HG02885 (cell line): ENCODE measurements around the gene TMEM255A.

Experiments
- ATAC-seq: cut with Tn5 transposase; IDR thresholded peaks from one replicate; pipeline ENCODE4 v1.9.1; 2021; ENCODE audit warnings: mild to moderate bottlenecking; ENCODE audit not compliant: unreplicated experiment, poor library complexity

Gene TMEM255A

GRCh38 chrX:120308959-120309872, 2.0 kb downstream of the TMEM255A start:
- peak; percentile 91 for ATAC-seq

GRCh38 chrX:120308558-120308957, 2.7 kb downstream of the TMEM255A start:
- no peak for ATAC-seq

- ATAC-seq = no peak
These were observed 4.6 kb downstream of the TMEM255A start for GRCh38 chrX:120306630-120307029.

GRCh38 chrX:120305531-120306141, 5.6 kb downstream of the TMEM255A start:
- ATAC-seq = no peak

- peak; percentile 43 for ATAC-seq
These were observed 7.0 kb downstream of the TMEM255A start for GRCh38 chrX:120304256-120304655.

GRCh38 chrX:120302434-120302833, 8.8 kb downstream of the TMEM255A start:
- peak; percentile 85 for ATAC-seq

- ATAC-seq = no peak
These were observed 9.3 kb downstream of the TMEM255A start for GRCh38 chrX:120301960-120302359.

- no peak for ATAC-seq
These were observed 9.8 kb downstream of the TMEM255A start for GRCh38 chrX:120301497-120301896.

GRCh38 chrX:120299928-120300327, 11.3 kb downstream of the TMEM255A start:
- ATAC-seq = no peak

GRCh38 chrX:120297923-120298322, 13.3 kb downstream of the TMEM255A start:
- ATAC-seq = no peak

GRCh38 chrX:120294651-120295050, 16.6 kb downstream of the TMEM255A start:
- no peak for ATAC-seq

GRCh38 chrX:120293015-120293414, 18.2 kb downstream of the TMEM255A start:
- no peak for ATAC-seq

GRCh38 chrX:120291211-120291610, 20.1 kb downstream of the TMEM255A start:
- ATAC-seq = no peak

GRCh38 chrX:120290107-120290506, 21.2 kb downstream of the TMEM255A start:
- ATAC-seq = no peak

GRCh38 chrX:120287513-120288112, 23.6 kb downstream of the TMEM255A start:
- ATAC-seq = peak; percentile 57

GRCh38 chrX:120286733-120287512, 24.3 kb downstream of the TMEM255A start:
- peak; percentile 40 for ATAC-seq

- ATAC-seq = no peak
These were observed 28.6 kb downstream of the TMEM255A start for GRCh38 chrX:120282697-120283096.

GRCh38 chrX:120281761-120282160, 29.5 kb downstream of the TMEM255A start:
- ATAC-seq = no peak

- no peak for ATAC-seq
These were observed 30.1 kb downstream of the TMEM255A start for GRCh38 chrX:120281021-120281624.

- ATAC-seq = no peak
These were observed 36.3 kb downstream of the TMEM255A start for GRCh38 chrX:120274958-120275357.
